ENCODE results near the gene CLIP2.
A peak's percentile ranks its signal among the peaks of the same experiment; 100 is the strongest.
"Not testable (repeated sequence)": the region's sequence is repeated elsewhere in the genome, so short reads cannot be mapped to it uniquely, and the experiment has no call there.

The CLIP2 gene

DNA sequence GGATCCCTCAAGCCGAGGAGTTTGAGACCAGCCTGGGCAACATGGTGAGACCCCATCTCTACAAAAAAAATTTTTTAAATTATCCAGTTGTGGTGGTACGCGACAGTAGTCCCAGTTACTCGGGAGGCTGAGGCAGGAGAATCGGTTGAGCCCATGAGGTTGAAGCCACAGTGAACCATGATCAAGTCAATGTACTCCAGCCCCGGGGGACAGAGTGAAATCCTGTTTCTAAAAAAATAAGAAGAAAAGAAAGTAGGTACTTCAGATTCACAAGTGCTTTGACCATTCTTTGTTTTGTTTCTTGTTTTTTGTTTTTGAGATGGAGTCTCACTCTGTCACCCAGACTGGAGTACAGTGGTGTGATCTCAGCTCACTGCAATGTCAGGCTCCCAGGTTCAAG, 33.7 kb upstream of the CLIP2 start:
- H3K27me3 ChIP-seq (ENCODE audit: insufficient read depth, low read length); H3K27ac ChIP-seq (ENCODE audit: low read depth, low read length); H3K9ac ChIP-seq (ENCODE audit: low read depth, low read length); H3K9me3 ChIP-seq (ENCODE audit: insufficient read depth, low read depth, low read length); H3K4me1 ChIP-seq (ENCODE audit: insufficient read depth, low read length): not testable (repeated sequence)
- WGBS = 93% methylated on average over 6 of the region's 6 CpGs
- Histone ChIP-seq H3K4me3 (ENCODE audit: low read length) (peak overlapping the region; percentile 95), H3K36me3 (ENCODE audit: insufficient read depth, low read length) (peaks cover 20% of the 10 kb centered on the region)

DNA sequence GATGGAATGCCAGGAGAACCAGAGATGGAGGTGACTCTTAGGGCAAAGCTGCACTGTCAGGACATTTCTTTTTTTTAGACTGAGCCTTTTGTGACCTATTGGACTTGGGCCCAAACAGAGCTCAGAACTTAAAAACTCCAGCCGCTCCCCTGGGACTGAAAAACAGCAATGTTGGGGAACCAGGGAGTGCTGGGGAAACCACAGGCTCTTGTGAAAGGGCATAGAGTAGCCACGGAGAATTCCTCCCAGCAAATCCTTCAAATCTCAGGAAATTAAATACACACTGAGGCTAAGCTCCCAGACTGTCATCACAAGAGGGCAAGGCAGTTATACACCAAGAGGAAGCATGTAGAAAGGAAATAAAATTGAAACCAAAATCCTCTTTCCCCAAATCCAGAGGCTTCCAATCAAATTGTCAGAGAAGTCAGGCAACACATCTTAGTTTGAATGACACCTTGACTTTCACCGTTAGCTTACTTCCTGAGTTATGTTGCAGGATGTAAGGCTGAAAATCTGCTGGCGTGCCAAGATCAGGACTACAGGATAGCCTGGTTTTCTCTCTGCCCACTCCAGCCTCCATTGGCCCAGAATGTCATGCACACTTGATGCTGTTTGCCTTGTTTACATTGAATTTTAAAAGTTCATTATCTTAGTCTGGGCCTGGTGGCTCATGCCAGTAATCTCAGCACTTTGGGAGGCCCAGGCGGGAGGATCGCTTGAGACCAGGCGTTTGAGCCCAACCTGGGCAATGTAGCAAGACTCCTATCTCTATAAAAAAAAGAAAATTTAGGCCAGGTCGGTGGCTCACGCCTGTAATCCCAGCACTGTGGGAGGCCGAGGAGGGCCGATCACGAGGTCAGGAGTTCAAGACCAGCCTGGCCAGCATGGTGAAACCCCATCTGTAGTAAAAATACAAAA, 32.5 kb upstream of the CLIP2 start:
- Histone ChIP-seq H3K4me1 (ENCODE audit: insufficient read depth, low read length) (no peaks in the 10 kb centered on the region), H3K27me3 (ENCODE audit: insufficient read depth, low read length) (no peaks in the 10 kb centered on the region), H3K27ac (ENCODE audit: low read depth, low read length) (no peak overlapping the region), H3K36me3 (ENCODE audit: insufficient read depth, low read length) (peaks cover 11% of the 10 kb centered on the region), H3K4me3 (ENCODE audit: low read length) (no peak overlapping the region), H3K9ac (ENCODE audit: low read depth, low read length) (no peak overlapping the region), H3K9me3 (ENCODE audit: insufficient read depth, low read depth, low read length) (no peaks in the 10 kb centered on the region)
- WGBS = 92% methylated on average over 12 of the region's 12 CpGs

DNA sequence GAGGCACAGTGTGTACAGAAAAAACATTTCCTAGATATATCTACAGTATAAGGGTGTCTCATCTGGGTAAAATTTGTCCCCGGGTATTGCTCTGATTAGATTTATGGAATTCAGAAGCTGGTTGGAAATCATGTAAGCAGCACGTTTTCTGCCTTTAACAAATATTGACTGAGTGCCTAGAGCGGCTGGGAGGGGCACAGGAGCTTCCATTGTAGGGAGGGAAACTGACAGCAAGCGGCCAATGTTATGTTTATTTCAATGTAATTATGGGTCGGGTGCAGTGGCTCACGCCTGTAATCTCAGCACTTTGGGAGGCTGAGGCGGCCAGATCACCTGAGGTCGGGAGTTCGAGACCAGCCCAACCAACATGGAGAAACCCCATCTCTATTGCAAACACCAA, 30.6 kb upstream of the CLIP2 start:
- Histone ChIP-seq H3K9me3 (ENCODE audit: insufficient read depth, low read depth, low read length) (no peaks in the 10 kb centered on the region), H3K4me1 (ENCODE audit: insufficient read depth, low read length) (no peaks in the 10 kb centered on the region), H3K27ac (ENCODE audit: low read depth, low read length) (no peak overlapping the region), H3K4me3 (ENCODE audit: low read length) (no peak overlapping the region), H3K9ac (ENCODE audit: low read depth, low read length) (no peak overlapping the region), H3K27me3 (ENCODE audit: insufficient read depth, low read length) (no peaks in the 10 kb centered on the region), H3K36me3 (ENCODE audit: insufficient read depth, low read length) (no peaks in the 10 kb centered on the region)
- 85% methylated on average over 9 of the region's 9 CpGs for WGBS

DNA sequence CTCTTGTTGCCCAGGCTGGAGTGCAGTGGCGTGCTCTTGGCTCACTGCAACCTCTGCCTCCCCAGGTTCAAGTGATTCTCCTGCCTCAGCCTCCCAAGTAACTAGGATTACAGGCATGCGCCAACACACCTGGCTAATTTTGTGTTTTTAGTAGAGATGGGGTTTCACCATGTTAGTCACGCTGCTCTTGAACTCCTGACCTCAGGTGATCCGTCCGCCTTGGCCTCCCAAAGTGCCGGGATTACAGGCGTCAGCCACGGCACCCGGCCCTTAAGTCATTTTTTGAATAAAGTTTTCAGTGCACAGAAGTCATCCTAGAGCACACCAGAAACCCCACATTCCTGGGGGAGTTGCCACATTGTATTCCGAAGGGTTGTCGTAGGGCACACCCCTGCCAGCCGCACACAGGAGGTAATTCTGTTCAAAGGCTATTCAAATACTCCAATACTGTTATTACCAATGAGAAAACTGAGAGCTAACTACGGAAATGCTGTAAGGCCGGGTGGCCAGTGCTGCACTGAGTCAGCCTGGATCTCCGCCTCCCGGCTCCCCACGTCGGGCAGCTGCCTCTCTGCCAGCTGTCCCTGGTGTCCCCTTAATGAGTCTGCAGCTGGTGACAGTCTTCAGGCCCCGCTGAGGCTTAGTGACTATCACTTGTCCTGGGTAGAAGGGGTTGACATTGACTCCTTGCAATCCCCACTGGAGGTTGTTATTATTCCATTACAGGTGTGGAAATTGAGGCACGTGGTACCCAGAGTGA, 26.4 kb upstream of the CLIP2 start:
- Histone ChIP-seq H3K27ac (ENCODE audit: low read depth, low read length) (no peak overlapping the region), H3K4me1 (ENCODE audit: insufficient read depth, low read length) (no peaks in the 10 kb centered on the region), H3K27me3 (ENCODE audit: insufficient read depth, low read length) (no peaks in the 10 kb centered on the region), H3K9me3 (ENCODE audit: insufficient read depth, low read depth, low read length) (no peaks in the 10 kb centered on the region), H3K9ac (ENCODE audit: low read depth, low read length) (no peak overlapping the region), H3K4me3 (ENCODE audit: low read length) (no peak overlapping the region), H3K36me3 (ENCODE audit: insufficient read depth, low read length) (no peaks in the 10 kb centered on the region)
- 91% methylated on average over 20 of the region's 20 CpGs for WGBS

DNA sequence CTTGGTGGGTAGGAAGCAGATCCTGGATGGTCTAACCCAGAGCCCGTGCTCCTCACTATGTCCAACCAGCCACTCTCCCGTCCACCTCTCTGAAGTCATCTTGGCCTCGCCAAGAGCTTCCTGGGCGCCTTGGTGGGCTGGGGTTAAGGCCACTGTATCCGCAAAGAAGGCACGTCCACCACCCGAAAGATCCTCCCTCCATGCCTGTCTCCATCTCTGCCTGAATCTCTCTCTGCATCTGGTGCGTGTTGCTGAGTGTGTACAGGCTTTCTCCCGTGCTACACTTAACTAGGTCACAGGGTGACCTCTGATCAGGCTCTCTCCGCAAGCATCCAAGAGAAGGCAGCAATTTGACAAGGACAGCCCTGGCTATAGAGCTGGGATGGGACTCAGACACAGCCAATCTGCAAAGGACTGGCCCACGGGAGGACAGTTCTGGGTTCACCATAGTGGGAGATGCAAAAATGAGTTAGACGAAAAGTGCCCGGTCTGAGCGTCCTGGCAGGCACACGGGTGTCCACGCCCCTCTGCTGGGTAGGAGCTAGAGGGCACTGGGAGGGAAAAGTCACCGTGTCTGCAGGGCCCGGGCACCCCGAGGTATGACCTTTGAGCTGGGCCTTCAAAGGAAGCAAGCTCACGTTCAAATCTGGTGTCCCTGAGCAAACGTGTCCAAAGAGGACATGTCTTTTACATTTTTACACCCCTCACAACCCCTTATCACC, 25.6 kb upstream of the CLIP2 start:
- Histone ChIP-seq H3K36me3 (ENCODE audit: insufficient read depth, low read length) (no peaks in the 10 kb centered on the region), H3K27ac (ENCODE audit: low read depth, low read length) (no peak overlapping the region), H3K9ac (ENCODE audit: low read depth, low read length) (no peak overlapping the region), H3K27me3 (ENCODE audit: insufficient read depth, low read length) (no peaks in the 10 kb centered on the region), H3K4me3 (ENCODE audit: low read length) (no peak overlapping the region), H3K9me3 (ENCODE audit: insufficient read depth, low read depth, low read length) (no peaks in the 10 kb centered on the region), H3K4me1 (ENCODE audit: insufficient read depth, low read length) (no peaks in the 10 kb centered on the region)
- WGBS = 92% methylated on average over 21 of the region's 21 CpGs

DNA sequence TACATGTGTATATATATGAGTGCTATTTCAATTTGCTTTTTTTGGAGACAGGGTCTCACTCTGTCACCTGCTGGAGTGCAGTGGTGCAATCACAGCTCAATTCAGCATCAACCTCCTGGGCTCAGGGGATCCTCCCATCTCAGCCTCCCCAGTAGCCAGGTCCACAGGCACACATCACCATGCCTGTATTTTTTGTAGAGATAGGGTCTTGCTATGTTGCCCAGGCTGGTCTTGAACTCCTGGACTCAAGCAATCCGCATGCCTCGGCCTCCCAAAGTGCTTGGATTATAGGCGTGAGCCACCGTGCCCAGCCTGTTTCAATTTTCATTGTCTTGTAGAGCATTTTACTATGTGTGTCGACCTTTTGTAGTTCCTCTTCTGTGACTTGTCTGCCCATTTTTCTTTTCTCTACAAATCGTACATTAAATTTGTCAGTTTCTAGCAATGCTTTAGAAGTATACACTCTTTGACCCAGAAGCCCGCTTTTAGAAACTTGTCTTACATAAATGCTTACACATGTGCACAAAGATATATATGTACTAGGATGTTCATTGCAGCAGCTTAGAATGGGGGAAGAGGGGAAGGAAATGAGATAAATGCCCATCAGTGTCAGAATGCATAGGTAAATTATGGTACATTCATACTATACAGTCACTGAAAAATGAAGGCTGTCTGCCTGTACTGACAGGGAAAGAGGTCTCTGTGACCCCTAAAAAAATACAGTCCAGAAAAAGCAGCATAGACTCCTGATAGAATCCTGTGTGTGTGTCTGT, 22.8 kb upstream of the CLIP2 start:
- no peaks in the 10 kb centered on the region for H3K36me3 ChIP-seq (ENCODE audit: insufficient read depth, low read length)
- no peaks in the 10 kb centered on the region for H3K27me3 ChIP-seq (ENCODE audit: insufficient read depth, low read length)
- no peak overlapping the region for H3K9ac ChIP-seq (ENCODE audit: low read depth, low read length)
- whole genome bisulfite sequencing = 93% methylated on average over 6 of the region's 7 CpGs
- no peaks in the 10 kb centered on the region for H3K4me1 ChIP-seq (ENCODE audit: insufficient read depth, low read length)
- no peaks in the 10 kb centered on the region for H3K9me3 ChIP-seq (ENCODE audit: insufficient read depth, low read depth, low read length)
- no peak overlapping the region for H3K4me3 ChIP-seq (ENCODE audit: low read length)
- H3K27ac ChIP-seq (ENCODE audit: low read depth, low read length) = no peak overlapping the region

DNA sequence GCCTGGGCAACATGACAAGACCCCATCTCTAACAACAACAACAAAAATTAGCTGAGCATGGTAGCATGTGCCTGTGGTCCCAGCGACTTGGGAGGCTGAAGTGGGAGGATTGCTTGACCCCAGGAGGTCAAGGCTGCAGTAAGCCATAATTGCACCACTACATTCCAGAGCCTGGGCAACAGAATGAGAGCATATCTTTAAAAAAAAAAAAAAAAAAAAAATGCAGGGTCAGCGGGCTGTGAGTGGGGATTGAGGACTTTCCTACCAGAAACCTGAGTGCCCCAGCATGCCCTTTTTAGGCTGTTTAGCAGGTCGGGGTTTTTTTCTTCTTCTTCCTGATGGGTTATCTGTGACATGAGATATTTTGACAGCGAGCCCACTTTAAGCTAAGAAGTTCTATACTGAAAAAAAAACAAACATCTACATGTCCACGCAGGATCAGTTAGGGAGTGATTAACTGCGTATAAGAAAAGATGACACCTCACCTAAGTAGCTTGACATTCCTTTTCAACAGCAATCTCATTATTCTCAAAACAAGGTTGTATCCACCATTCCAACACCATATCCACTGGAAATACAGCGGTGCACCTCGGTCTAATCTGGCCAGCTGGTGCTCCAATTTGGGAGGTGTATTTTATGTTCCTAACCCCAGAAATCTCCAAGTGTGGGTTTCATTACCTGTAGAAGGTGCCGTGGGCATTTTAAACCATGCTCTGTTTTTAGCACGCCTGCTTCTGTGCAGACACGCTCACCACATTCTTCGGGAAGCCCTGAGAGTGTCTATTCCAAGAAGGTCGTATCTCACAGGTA, 21.2 kb upstream of the CLIP2 start:
- H3K9ac ChIP-seq (ENCODE audit: low read depth, low read length) = no peak overlapping the region
- no peaks in the 10 kb centered on the region for H3K27me3 ChIP-seq (ENCODE audit: insufficient read depth, low read length)
- H3K4me1 ChIP-seq (ENCODE audit: insufficient read depth, low read length) = peaks cover 7% of the 10 kb centered on the region
- 81% methylated on average over 13 of the region's 13 CpGs for WGBS
- H3K36me3 ChIP-seq (ENCODE audit: insufficient read depth, low read length) = no peaks in the 10 kb centered on the region
- H3K27ac ChIP-seq (ENCODE audit: low read depth, low read length) = no peak overlapping the region
- H3K9me3 ChIP-seq (ENCODE audit: insufficient read depth, low read depth, low read length) = no peaks in the 10 kb centered on the region
- no peak overlapping the region for H3K4me3 ChIP-seq (ENCODE audit: low read length)

DNA sequence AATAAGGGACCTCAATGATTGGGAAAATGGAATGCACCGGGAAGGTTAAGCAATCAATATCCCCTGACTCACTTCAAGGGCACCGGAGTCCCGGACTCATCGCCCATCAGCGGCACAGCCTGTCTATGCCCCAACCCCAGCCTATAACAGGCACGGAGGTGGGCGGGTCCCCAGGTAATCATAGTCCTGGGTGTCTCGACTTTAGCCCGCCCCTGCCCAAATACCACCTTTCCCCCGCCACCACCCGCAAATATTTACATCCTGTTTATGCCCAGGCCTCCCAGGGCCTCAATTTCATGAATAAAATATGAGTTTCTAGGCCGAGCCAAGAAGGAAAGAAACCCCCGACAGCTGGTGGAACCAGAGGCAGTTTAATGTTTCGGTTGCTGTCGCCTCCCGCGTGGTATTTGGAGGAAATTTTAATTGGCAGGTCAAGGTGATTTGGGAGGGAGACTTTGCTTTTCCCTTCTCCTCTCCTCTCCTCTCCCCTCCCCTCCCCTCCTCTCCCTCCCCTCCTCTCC, 19.4 kb upstream of the CLIP2 start:
- no peaks in the 10 kb centered on the region for H3K27me3 ChIP-seq (ENCODE audit: insufficient read depth, low read length)
- peaks cover 7% of the 10 kb centered on the region for H3K4me1 ChIP-seq (ENCODE audit: insufficient read depth, low read length)
- no peak overlapping the region for H3K9ac ChIP-seq (ENCODE audit: low read depth, low read length)
- H3K9me3 ChIP-seq (ENCODE audit: insufficient read depth, low read depth, low read length) = no peaks in the 10 kb centered on the region
- 2% methylated on average over 17 of the region's 17 CpGs for whole genome bisulfite sequencing
- H3K27ac ChIP-seq (ENCODE audit: low read depth, low read length) = no peak overlapping the region; the same call in 1 of the 2 replicates
- H3K36me3 ChIP-seq (ENCODE audit: insufficient read depth, low read length) = no peaks in the 10 kb centered on the region
- H3K4me3 ChIP-seq (ENCODE audit: low read length) = peak overlapping the region; percentile 69

DNA sequence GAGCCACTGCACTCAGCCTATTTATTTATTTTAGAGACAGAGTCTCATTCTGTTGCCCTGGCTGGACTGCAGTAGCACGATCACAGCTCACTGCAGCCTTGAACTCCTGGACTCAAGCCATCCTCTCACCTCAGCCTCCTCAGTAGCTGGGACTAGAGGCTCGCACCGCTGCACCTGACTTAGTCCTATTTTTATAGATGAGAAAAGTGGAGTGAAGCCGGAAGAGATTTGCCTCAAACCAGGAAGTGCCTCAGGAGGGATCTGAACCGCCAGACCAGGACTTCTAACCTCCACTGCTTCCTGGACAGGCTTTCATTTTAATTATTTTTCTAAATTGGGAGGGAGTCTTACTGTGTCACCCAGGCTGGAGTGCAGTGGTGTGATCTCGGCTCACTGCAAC, 17.5 kb upstream of the CLIP2 start:
- no peak overlapping the region for H3K9ac ChIP-seq (ENCODE audit: low read depth, low read length)
- WGBS = 97% methylated on average over 6 of the region's 6 CpGs
- no peak overlapping the region for H3K4me3 ChIP-seq (ENCODE audit: low read length)
- no peaks in the 10 kb centered on the region for H3K9me3 ChIP-seq (ENCODE audit: insufficient read depth, low read depth, low read length)
- H3K27ac ChIP-seq (ENCODE audit: low read depth, low read length) = no peak overlapping the region; the same call in 1 of the 2 replicates
- H3K27me3 ChIP-seq (ENCODE audit: insufficient read depth, low read length) = no peaks in the 10 kb centered on the region
- H3K4me1 ChIP-seq (ENCODE audit: insufficient read depth, low read length) = peaks cover 7% of the 10 kb centered on the region
- H3K36me3 ChIP-seq (ENCODE audit: insufficient read depth, low read length) = no peaks in the 10 kb centered on the region

Data from HUES64 (cell line).